Spleen (tissue), 7 donors: ENCODE measurements around the gene ST7.

Experiments used
- CTCF ChIP-seq, 11 experiments: fragments of 200-600 bp in 7 of 11; fragments of 450-650 bp in 4 of 11; sonication (generic) in 4 of 11; IDR thresholded peaks in 8 of 11; conservative IDR thresholded peaks in 3 of 11; 1 replicate in 7 of 11; 2 replicates in 4 of 11; pipeline versions ENCODE4 v1.4.0 to v1.8.0; 2016 to 2021; ENCODE audit warnings: antibody characterized with exemption in 11 of 11, inconsistent platforms in 4 of 11, mild to moderate bottlenecking in 1 of 11
- POLR2A ChIP-seq, 3 donors: fragments of 450-650 bp; IDR thresholded peaks; one replicate each; pipeline ENCODE4 v1.5.1; 2017; ENCODE audit warnings: antibody characterized with exemption in 3 of 3, mild to moderate bottlenecking in 1 of 3
- POLR2AphosphoS5 ChIP-seq, 3 donors: sonication (generic); formaldehyde crosslinking; IDR thresholded peaks; one replicate each; pipeline ENCODE4 v1.5.1; 2017; ENCODE audit warnings: antibody characterized with exemption in 3 of 3
- donor health status: DM: no; HTN: no; CAD: no; lungs with moderate emphysema.
- donor health status: DM: no; HTN: no; CAD: no.
- donor health status: DM: no; HTN: no; CAD: no.

DNA sequence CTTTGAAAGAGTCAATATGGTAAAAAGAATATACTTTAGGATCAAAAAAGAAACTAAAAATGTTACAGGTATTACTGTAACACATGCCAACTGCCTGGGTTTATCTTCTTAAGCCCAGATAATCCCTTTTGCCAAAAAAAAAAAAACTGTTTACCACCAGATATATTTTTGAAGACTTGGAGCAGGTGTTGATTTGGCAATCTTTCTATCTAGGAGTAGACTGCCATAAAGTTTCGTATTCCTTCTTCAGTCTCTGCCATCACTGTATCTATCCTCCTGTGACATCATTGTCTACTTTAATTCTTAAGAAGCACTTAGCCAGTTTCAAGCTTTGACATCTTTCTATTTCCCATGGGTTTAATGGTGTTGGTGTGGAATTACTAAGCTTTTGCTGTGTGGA, 161.0 kb downstream of the ST7 start:
- TF ChIP-seq POLR2AphosphoS5 (IDR thresholded peaks at IDR 0.05) (no peak), CTCF (IDR thresholded peaks at IDR 0.05 in 8 of 11, conservative IDR thresholded peaks at IDR 0.05 in 3 of 11) (no peak), POLR2A (IDR thresholded peaks at IDR 0.05) (no peak)
